PC-3 (cell line): Measurements from ENCODE around the gene MYLK4. TPM values are rescaled to one million over a fixed set of nuclear protein-coding genes. Genes with fewer than 3 reads are reported as not detected.

Experiments
- ATAC-seq: fragments of 200-7000 bp; cut with Tn5 transposase; 2 replicates; pipeline ENCODE4 v1.9.1; 2020; ENCODE audit warnings: mild to moderate bottlenecking, moderate library complexity
- BruUV-seq: library from RNA; stranded (reverse); fragments of 400-500 nt; replicated peaks from 2 replicates; lab custom pipeline; 2021; lab: Mats Ljungman, UMichigan
- CTCF ChIA-PET: fragments of 300-600 bp; sonication (Branson Sonifier 250); formaldehyde crosslinking; loops from one replicate; lab custom pipeline; 2022; ENCODE audit warnings: antibody characterized with exemption; lab: Charles Lee
- POLR2A ChIA-PET: fragments of 300-600 bp; sonication (Branson Sonifier 250); formaldehyde crosslinking; loops from one replicate; lab custom pipeline; 2022; ENCODE audit warnings: antibody characterized with exemption; ENCODE audit not compliant: unreplicated experiment; lab: Charles Lee
- DNase-seq: peaks from one replicate; pipeline ENCODE4 v3.0.0-alpha.2; 2015
- H2AFZ ChIP-seq: fragments of 300-600 bp; sonication (generic); 2 replicates; pipeline ENCODE4 v1.6.0; 2016; ENCODE audit warnings: antibody characterized with exemption, low read length
- H3F3A ChIP-seq: fragments of 300-600 bp; sonication (generic); one replicate; pipeline ENCODE4 v1.6.0; 2017; ENCODE audit warnings: antibody characterized with exemption, low read length, control low read depth, mild to moderate bottlenecking; ENCODE audit not compliant: unreplicated experiment
- H3K27ac ChIP-seq: fragments of 300-600 bp; sonication (generic); 2 replicates; pipeline ENCODE4 v1.5.1; 2016; ENCODE audit warnings: mild to moderate bottlenecking, low read length
- H3K27me3 ChIP-seq: fragments of 300-600 bp; sonication (generic); 2 replicates; pipeline ENCODE4 v1.6.1; 2016; ENCODE audit warnings: low read length, mixed read lengths
- H3K36me3 ChIP-seq: fragments of 300-600 bp; sonication (generic); 2 replicates; pipeline ENCODE4 v1.6.1; 2016; ENCODE audit warnings: low read depth, mixed run types, low read length, mixed read lengths
- H3K4me1 ChIP-seq: fragments of 300-600 bp; sonication (generic); 2 replicates; pipeline ENCODE4 v1.5.1; 2016; ENCODE audit warnings: low read length; ENCODE audit not compliant: insufficient read depth
- H3K4me2 ChIP-seq: fragments of 300-600 bp; sonication (generic); 2 replicates; pipeline ENCODE4 v1.6.0; 2016; ENCODE audit warnings: low read length
- H3K4me3 ChIP-seq: fragments of 300-600 bp; sonication (generic); 2 replicates; pipeline ENCODE4 v1.5.1; 2016; ENCODE audit warnings: mild to moderate bottlenecking, low read length, mixed read lengths
- H3K79me2 ChIP-seq: fragments of 300-600 bp; sonication (generic); 2 replicates; pipeline ENCODE4 v1.6.1; 2017; ENCODE audit warnings: low read length, mixed read lengths
- H3K9ac ChIP-seq: fragments of 300-600 bp; sonication (generic); 2 replicates; pipeline ENCODE4 v1.6.0; 2016; ENCODE audit warnings: mild to moderate bottlenecking, low read length
- H3K9me2 ChIP-seq: fragments of 300-600 bp; sonication (generic); replicated peaks from 2 replicates; pipeline ENCODE4 v1.6.1; 2016; ENCODE audit warnings: mixed run types, low read length, mixed read lengths
- H3K9me3 ChIP-seq: fragments of 300-600 bp; sonication (generic); 2 replicates; pipeline ENCODE4 v1.6.1; 2016; ENCODE audit warnings: low read length, mixed read lengths
- H4K20me1 ChIP-seq: fragments of 300-600 bp; sonication (generic); 2 replicates; pipeline ENCODE4 v1.6.1; 2016; ENCODE audit warnings: low read length, mixed read lengths
- CTCF ChIP-seq: fragments of 300-600 bp; sonication (generic); conservative IDR thresholded peaks from 2 replicates; pipeline ENCODE4 v1.5.1; 2017; ENCODE audit warnings: antibody characterized with exemption, low read depth, mild to moderate bottlenecking, low read length
- EZH2 ChIP-seq: fragments of 300-600 bp; sonication (generic); IDR thresholded peaks from one replicate; pipeline ENCODE4 v1.6.1; 2017; ENCODE audit warnings: antibody characterized with exemption, mild to moderate bottlenecking, low read length; ENCODE audit not compliant: unreplicated experiment
- EZH2phosphoT487 ChIP-seq: fragments of 300-600 bp; sonication (generic); IDR thresholded peaks from 2 replicates; pipeline ENCODE4 v1.6.1; 2018; ENCODE audit warnings: mild to moderate bottlenecking, antibody characterized with exemption, low read length, borderline replicate concordance
- intact Hi-C: fragments of 100-400 bp; cut with micrococcal nuclease; formaldehyde crosslinking; loops from 2 replicates; pipeline ENCODE4 v1.9.0; 2023
- total RNA-seq: library from RNA; depleted of rRNA; stranded (reverse); fragments of >200 nt; gene quantifications from 2 replicates; pipeline ENCODE4 v1.2.3, GENCODE V29; 2014

The MYLK4 gene
- total RNA-seq, 1 experiment from 2014 or later = 0.11 TPM

DNA sequence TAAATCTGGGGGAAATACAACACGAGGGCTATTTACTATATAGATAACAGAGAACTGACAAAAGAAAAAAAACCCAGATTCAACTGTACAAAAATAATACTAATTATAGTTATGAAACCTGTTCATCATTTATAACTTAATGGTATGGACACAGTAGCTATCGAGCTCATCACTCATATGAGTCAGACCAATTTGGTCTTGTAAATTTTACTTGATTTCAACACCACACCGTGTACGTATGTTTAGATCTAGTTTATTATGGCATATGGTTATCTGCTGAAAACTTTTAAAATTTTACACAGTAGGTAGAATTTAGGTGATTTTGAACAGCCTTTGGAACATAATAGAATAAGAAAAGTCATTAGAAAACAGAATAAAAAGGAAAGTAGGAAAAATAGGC is 5.5 kb downstream of the MYLK4 start:
- intact Hi-C loops = loop anchor here (2.0 kb wide), 1 partner anchor 1148 kb away; no protein-coding TSS in a partner anchor
- no TSS peak for BruUV-seq
- no peak for ATAC-seq
- Histone ChIP-seq H3K9me3 (no peaks in the 10 kb centered on the region), H3K36me3 (no peaks in the 10 kb centered on the region), H3K27me3 (no peaks in the 10 kb centered on the region), H4K20me1 (no peaks in the 10 kb centered on the region), H3K4me1 (no peaks in the 10 kb centered on the region), H3F3A (no peaks in the 10 kb centered on the region), H3K4me2 (no peak overlapping the region), H3K9ac (no peak overlapping the region), H3K9me2 (no peaks in the 10 kb centered on the region), H3K27ac (no peak overlapping the region), H2AFZ (no peak overlapping the region), H3K4me3 (no peak overlapping the region), H3K79me2 (no peaks in the 10 kb centered on the region)
- no peak for DNase-seq
- no peak for TF ChIP-seq CTCF
- ChIA-PET CTCF (no interaction called here), POLR2A (no interaction called here)

DNA sequence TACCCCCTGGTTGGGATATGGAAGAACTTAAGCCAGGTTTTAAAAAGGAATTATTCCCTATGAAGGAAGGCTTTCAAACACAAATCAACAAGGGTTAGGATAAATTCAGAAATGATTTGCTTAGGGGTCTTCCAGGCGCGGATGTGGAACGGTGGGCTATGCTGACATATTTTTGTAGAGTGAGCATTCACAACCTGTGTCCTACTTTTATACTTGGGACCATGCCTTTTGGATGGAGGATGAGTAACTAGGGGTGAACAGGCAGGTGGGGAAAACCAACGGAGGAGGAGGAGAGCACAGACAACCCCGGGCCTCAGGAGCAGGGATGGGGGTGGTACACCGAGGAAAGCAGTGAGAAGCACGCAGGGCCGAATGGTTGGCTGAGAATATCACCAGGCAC is 5.9 kb downstream of the MYLK4 start:
- no peaks in the 10 kb centered on the region for H3K27me3 ChIP-seq
- no peaks in the 10 kb centered on the region for H3F3A ChIP-seq
- H3K9me2 ChIP-seq = no peaks in the 10 kb centered on the region
- no peak overlapping the region for H3K9ac ChIP-seq
- H3K79me2 ChIP-seq = no peaks in the 10 kb centered on the region
- no peaks in the 10 kb centered on the region for H4K20me1 ChIP-seq
- BruUV-seq = no TSS peak
- ChIA-PET POLR2A (no interaction called here), CTCF (no interaction called here)
- H3K27ac ChIP-seq = no peak overlapping the region
- no peak for ATAC-seq
- H3K36me3 ChIP-seq = no peaks in the 10 kb centered on the region
- intact Hi-C loops = loop anchor here (2.0 kb wide), 1 partner anchor 1148 kb away; no protein-coding TSS in a partner anchor
- no peak overlapping the region for H3K4me3 ChIP-seq
- peaks cover 3% of the 10 kb centered on the region; the same call in 1 of the 2 replicates for H3K4me1 ChIP-seq
- H3K4me2 ChIP-seq = no peak overlapping the region
- H3K9me3 ChIP-seq = no peaks in the 10 kb centered on the region
- DNase-seq = no peak
- H2AFZ ChIP-seq = peak overlapping the region; percentile 43; the same call in 1 of the 2 replicates
- TF ChIP-seq CTCF = no peak; the same call in 1 of the 2 replicates

DNA sequence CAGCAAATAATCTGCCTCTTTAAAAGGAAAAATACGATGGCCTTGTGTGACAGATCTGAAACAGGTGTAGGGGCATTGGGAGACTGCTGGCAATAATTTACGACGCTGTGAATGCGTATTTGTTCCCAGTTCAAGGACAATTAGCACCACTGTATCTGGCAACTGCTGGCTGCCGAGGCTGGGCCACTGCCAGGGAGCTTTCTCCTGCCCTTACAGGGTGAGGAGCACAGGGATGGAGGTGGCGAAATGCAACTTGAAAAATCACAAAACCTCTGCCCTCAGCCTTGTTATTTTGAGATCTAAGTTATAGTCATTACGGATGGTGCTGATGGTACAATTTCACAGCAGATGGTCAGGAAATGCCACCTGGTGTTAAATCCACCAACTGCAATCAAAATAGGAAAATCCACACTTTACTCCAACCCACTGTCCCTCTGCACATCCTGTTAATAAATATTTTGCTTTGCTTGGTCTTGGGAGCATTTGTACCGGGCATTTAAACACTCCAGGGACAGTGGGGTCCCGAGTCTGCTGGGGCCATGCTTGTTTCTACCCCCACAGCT is 6.4 kb downstream of the MYLK4 start:
- Histone ChIP-seq H3K36me3 (no peaks in the 10 kb centered on the region), H3K79me2 (no peaks in the 10 kb centered on the region), H3K27ac (no peak overlapping the region), H3K4me3 (no peak overlapping the region), H2AFZ (peak overlapping the region; percentile 43; the same call in 1 of the 2 replicates), H4K20me1 (no peaks in the 10 kb centered on the region), H3K9me2 (no peaks in the 10 kb centered on the region), H3F3A (no peaks in the 10 kb centered on the region), H3K4me2 (no peak overlapping the region), H3K9me3 (no peaks in the 10 kb centered on the region), H3K4me1 (peaks cover 5% of the 10 kb centered on the region; the same call in 1 of the 2 replicates), H3K27me3 (no peaks in the 10 kb centered on the region), H3K9ac (no peak overlapping the region)
- intact Hi-C loops = loop anchor here (2.0 kb wide), 1 partner anchor 1147 kb away; no protein-coding TSS in a partner anchor
- DNase-seq = peak; percentile 53
- CTCF ChIA-PET = no interaction called here
- peak; percentile 74 for ATAC-seq
- no peak for TF ChIP-seq EZH2
- no peak for TF ChIP-seq EZH2phosphoT487
- peak; percentile 64 for TF ChIP-seq CTCF
- no TSS peak for BruUV-seq
- POLR2A ChIA-PET = no interaction called here
